Thoracic aorta (tissue), 2 donors: ENCODE data around the gene ASTE1. TPM values are rescaled to one million over a fixed set of nuclear protein-coding genes. Genes with fewer than 3 reads are reported as not detected.

Experiments
- ATAC-seq: fragments of 150-250 bp; one replicate; pipeline ENCODE4 v1.8.0; 2017; ENCODE audit warnings: low read depth; ENCODE audit not compliant: insufficient number of reproducible peaks, low FRiP score
- DNase-seq: peaks from one replicate; pipeline ENCODE4 v3.0.0-alpha.2; 2020; ENCODE audit warnings: low spot score
- H3K27ac ChIP-seq, 2 donors: fragments of 200-600 bp; sonication (generic); 1 replicate in 1 of 2; 2 replicates in 1 of 2; pipeline ENCODE4 v1.5.1; 2016; ENCODE audit warnings: mild to moderate bottlenecking in 2 of 2, moderate library complexity in 2 of 2
- H3K27me3 ChIP-seq: fragments of 200-600 bp; sonication (generic); replicated peaks from 2 replicates; pipeline ENCODE4 v1.6.0; 2016; ENCODE audit warnings: mild to moderate bottlenecking; ENCODE audit not compliant: insufficient read depth
- H3K36me3 ChIP-seq: fragments of 200-600 bp; sonication (generic); one replicate; pipeline ENCODE4 v1.5.1; 2016
- H3K4me1 ChIP-seq, 2 donors: fragments of 200-600 bp; sonication (generic); 1 replicate in 1 of 2; 2 replicates in 1 of 2; pipeline versions ENCODE4 v1.5.1 to v1.6.0; 2016; ENCODE audit warnings: low read depth in 2 of 2, mild to moderate bottlenecking in 1 of 2; ENCODE audit not compliant: control insufficient read depth in 1 of 2
- H3K4me3 ChIP-seq: fragments of 200-600 bp; sonication (generic); 2 replicates; pipeline ENCODE4 v1.5.1; 2016; ENCODE audit warnings: mild to moderate bottlenecking
- H3K9me3 ChIP-seq: fragments of 200-600 bp; sonication (generic); 2 replicates; pipeline ENCODE4 v1.5.1; 2016
- total RNA-seq, 2 donors: library from RNA; depleted of rRNA; stranded (reverse); fragments of >200 nt; gene quantifications; one replicate each; pipeline versions ENCODE4 v1.1.0 to v1.2.3, GENCODE V29; 2016
- TF ChIP-seq, protein P1 (sequence below): fragments of 200-600 bp; sonication (generic); IDR thresholded peaks from one replicate; pipeline ENCODE4 v1.5.1; 2019; ENCODE audit warnings: antibody characterized with exemption

The ASTE1 gene
- total RNA-seq, 2 donors from 2014 or later, result 4.6 to 6.3 TPM

DNA sequence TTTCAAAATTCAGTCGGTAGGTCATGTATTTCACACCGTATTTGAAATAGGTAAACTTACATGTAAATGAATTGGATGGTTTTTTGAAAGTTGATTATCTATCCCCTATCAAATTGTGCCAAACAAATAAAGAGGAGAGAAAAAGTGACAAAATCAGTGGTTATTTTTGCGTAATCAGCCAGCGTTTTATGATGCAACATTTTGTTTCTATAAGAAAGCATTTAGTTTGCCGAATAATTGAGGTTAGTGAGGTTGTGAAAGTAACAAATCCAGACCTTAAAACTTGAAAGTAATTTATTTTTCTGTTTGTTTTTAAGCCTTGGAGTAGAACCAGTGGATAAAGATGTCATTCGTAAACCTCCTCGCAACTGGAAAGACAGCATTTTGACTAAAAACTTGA, 29.3 kb downstream of the ASTE1 start:
- H3K36me3 ChIP-seq, result no peaks in the 10 kb centered on the region
- H3K4me3 ChIP-seq, result no peak overlapping the region
- ATAC-seq (no peak), DNase-seq (no peak)
- TF ChIP-seq, protein P1, sequence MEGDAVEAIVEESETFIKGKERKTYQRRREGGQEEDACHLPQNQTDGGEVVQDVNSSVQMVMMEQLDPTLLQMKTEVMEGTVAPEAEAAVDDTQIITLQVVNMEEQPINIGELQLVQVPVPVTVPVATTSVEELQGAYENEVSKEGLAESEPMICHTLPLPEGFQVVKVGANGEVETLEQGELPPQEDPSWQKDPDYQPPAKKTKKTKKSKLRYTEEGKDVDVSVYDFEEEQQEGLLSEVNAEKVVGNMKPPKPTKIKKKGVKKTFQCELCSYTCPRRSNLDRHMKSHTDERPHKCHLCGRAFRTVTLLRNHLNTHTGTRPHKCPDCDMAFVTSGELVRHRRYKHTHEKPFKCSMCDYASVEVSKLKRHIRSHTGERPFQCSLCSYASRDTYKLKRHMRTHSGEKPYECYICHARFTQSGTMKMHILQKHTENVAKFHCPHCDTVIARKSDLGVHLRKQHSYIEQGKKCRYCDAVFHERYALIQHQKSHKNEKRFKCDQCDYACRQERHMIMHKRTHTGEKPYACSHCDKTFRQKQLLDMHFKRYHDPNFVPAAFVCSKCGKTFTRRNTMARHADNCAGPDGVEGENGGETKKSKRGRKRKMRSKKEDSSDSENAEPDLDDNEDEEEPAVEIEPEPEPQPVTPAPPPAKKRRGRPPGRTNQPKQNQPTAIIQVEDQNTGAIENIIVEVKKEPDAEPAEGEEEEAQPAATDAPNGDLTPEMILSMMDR, result no peak
- H3K9me3 ChIP-seq, result no peaks in the 10 kb centered on the region
- no peaks in the 10 kb centered on the region for H3K27me3 ChIP-seq
- no peak overlapping the region for H3K27ac ChIP-seq
- H3K4me1 ChIP-seq, result no peaks in the 10 kb centered on the region

DNA sequence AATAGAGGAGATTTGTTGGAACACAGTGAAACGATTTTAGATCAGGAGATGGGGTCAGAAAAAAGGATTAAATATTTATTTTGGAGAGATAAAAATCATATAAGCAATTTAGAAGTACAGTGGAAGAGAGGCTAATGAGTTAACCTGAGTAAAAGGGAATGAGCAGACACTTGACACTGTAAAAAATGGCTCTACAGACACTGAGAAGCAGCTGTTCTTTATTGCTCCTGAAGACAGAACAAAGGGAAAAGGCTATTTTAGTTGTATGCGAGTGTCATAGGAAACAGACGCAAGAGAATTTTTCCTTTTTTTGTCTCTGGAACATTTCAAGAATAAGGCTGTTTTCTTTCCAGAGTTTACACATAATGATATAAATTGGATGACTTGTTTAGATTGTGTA, 34.3 kb downstream of the ASTE1 start:
- TF ChIP-seq, protein P1, result no peak
- Histone ChIP-seq H3K9me3 (no peaks in the 10 kb centered on the region), H3K4me1 (no peaks in the 10 kb centered on the region), H3K36me3 (peaks cover 3% of the 10 kb centered on the region), H3K4me3 (no peak overlapping the region), H3K27me3 (no peaks in the 10 kb centered on the region), H3K27ac (no peak overlapping the region)
- DNase-seq, result no peak
- ATAC-seq, result no peak

DNA sequence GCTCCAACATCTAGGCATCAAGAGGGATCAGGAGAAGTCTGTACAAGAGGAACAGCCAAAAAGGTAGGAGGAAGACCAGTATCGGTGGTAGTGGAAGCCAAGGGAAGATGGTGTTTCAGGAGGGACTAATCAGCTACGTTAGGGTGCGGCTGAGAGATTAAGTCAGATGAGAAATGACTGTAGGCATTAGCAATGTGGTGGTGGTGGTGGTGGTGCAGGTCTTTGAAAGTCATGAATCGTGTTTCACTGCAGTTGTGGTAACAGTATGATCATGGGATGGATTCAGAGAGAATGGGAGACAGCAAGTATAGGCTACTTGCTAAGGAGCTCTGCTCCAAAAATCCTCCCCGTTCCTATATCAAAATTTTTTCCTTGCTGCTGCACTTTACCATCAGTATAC, 35.5 kb downstream of the ASTE1 start:
- Histone ChIP-seq H3K4me1 (no peaks in the 10 kb centered on the region), H3K36me3 (peaks cover 3% of the 10 kb centered on the region), H3K4me3 (no peak overlapping the region), H3K27ac (no peak overlapping the region), H3K27me3 (no peaks in the 10 kb centered on the region), H3K9me3 (no peaks in the 10 kb centered on the region)
- TF ChIP-seq, protein P1, result no peak
- ATAC-seq (no peak), DNase-seq (no peak)

DNA sequence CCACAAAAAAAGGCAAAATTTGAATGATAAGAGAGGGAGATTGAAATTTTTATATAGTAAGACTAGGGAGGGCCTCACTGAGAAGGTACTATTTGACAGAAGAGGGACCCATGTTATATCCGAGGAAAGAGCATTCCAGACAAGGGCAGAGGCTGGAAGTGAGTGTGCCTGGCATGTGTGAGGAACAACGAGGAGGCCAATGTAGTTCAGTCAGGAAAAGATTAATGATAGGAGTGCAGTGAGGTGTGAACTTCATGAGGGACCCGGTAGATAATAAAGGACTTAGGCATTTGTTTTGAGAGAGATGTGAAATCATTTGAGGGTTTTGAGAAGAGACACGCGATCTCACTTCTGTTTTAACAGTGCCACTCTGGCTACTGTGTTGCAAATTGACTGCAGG, 36.3 kb downstream of the ASTE1 start:
- no peaks in the 10 kb centered on the region for H3K27me3 ChIP-seq
- no peak for DNase-seq
- ATAC-seq, result no peak
- H3K9me3 ChIP-seq, result no peaks in the 10 kb centered on the region
- H3K36me3 ChIP-seq, result peaks cover 3% of the 10 kb centered on the region
- TF ChIP-seq, protein P1, result no peak
- H3K4me1 ChIP-seq, result no peaks in the 10 kb centered on the region
- no peak overlapping the region for H3K27ac ChIP-seq
- H3K4me3 ChIP-seq, result no peak overlapping the region

DNA sequence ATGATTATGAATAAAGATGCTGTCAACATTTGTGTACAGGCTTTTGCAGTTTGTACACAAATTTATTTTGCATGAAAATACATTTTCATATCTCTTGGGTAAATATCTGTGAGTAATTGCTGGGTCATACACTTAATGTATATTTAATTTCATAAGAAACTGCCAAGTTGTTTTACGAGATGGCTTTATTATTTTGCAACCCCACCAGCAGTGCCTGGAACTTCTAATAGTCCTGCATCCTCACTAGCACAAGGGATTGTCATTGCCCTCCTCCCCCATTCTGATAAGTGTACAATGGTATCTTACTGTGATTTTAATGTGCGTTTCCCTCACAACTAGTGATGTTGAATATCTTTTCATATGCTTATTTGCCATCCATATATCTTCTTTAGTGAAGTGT, 45.2 kb downstream of the ASTE1 start:
- H3K9me3 ChIP-seq, result no peaks in the 10 kb centered on the region
- peaks cover 2% of the 10 kb centered on the region for H3K36me3 ChIP-seq
- ATAC-seq (no peak), DNase-seq (no peak)
- no peaks in the 10 kb centered on the region for H3K27me3 ChIP-seq
- no peak overlapping the region for H3K4me3 ChIP-seq
- TF ChIP-seq, protein P1, result no peak
- no peak overlapping the region for H3K27ac ChIP-seq
- H3K4me1 ChIP-seq, result no peaks in the 10 kb centered on the region
